ENCODE data around the gene GTF2F2.
"Not testable (repeated sequence)": the region's sequence is repeated elsewhere in the genome, so short reads cannot be mapped to it uniquely, and the experiment has no call there.

Gene GTF2F2

GRCh38 chr13:45215392-45216077 lies 95.2 kb downstream of the GTF2F2 start:
- no peak for DNase-seq (ENCODE audit: low read depth)

DNA sequence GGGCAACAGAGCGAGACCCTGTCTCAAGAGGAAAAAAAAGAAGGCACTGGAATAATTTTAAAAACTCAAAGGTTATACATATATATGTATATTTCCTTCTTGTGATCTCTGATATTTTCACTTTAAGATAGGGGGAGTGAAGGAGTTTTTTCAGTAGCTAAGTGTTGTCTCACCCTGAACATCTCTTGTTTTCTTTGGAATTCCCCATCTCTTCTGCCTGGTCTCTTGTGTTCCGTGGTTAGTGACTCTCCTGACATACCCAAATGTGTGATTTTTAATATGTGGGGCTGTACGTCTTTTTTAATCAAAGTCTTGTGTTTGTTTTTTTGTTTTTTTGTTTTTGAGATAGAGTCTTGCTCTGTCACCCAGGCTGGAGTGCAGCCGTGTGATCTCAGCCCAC lies 95.9 kb downstream of the GTF2F2 start:
- DNase-seq (ENCODE audit: low read depth): no peak

GRCh38 chr13:45218689-45219088 lies 98.4 kb downstream of the GTF2F2 start:
- no peak for DNase-seq (ENCODE audit: low read depth)

DNA sequence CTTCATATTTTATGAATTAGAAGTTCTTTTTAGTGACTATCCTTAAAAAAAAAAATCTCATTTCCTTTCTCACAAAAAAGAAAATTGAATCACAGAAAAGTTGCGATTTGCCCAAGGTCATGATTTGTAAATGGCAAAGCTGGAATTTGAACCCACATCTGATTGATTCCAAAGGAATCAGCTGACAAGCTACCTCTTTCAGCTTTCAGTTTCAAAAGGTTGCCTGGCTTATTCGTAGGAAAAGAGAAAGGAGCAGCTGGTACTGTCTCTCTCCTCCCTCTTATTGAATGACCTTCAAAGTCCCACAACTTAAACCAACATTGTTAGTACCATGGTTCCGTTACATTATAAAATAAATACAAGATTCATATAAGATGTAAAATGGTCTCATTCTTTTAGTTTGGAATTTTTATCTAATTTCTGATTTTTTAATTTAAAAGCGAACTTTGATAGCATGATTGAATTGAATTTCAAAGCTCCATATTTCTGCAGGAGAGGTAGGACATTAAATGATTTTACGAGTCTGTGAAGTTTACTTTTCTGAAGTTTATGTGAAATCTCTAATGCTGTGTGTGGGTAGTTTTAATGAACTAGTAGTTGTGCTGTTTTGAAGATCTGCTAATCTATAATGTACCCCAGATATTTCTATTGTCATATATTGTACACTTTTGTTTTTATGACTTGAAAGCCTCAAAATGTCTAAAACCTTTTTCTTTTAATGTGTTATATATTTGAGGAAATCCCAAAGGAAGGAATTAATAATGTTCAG lies 99.0 kb downstream of the GTF2F2 start:
- no peak for DNase-seq (ENCODE audit: low read depth)

- DNase-seq (ENCODE audit: low read depth): no peak
These were observed 99.6 kb downstream of the GTF2F2 start for GRCh38 chr13:45219938-45220375.

GRCh38 chr13:45220403-45220802 lies 100.1 kb downstream of the GTF2F2 start:
- no peak for DNase-seq (ENCODE audit: low read depth)

DNA sequence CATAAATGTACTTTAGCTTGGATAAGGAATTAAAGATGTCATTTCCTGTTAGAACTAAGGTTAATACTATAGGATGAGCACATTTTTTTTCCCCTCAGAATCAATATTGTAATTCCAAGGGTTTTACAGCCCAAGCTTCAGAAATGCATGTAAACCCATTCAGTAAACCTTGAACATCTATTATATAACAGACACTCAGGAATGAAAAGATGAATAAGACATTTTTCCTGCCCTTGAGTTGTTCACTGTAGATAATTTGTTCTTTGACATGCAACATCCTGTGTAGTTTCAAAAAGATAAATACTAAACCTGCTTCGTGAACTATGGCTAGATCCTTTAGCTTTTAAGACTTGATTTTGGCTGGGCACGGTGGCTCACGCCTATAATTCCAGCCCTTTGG lies 102.2 kb downstream of the GTF2F2 start:
- no peak for DNase-seq (ENCODE audit: low read depth)

DNA sequence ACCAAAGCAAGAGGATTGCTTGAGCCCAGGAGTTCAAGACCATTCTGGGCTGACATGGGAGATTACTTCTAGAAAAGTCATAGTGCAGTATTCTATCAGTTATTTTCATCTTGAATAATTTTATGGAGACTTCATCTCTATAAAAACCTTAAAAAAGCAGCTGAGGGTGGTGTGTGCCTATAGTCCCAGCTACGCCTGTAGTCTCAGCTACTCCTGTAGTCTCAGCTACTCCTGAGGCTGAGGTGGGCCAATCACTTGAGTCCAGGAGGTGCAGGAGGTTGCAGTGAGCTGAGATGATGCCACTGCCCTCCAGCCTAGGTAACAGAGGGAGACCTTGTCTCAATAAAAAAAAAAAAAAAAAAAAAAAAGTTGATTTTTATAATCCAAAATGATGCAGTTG lies 102.6 kb downstream of the GTF2F2 start:
- no peak for DNase-seq (ENCODE audit: low read depth)

DNA sequence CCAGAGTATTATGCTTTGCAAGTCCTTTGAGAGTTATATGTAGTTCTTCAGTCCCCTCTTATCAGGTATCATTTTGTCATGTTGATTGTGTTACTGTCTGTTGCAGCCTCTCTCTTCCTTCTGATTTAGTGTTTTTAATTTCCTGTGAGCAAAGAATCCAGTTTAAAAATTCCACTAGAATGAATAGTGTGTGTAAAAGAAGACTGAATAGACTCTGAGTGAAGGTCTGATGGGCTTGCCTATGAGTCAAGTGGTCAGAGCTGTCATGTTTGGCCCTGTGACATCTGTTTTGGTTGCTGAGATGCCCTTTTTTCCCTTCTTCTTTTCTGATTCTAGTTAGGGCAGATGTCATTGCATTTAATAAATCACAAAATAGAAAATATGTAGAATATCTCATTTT lies 103.9 kb downstream of the GTF2F2 start:
- no peak for DNase-seq (ENCODE audit: low read depth)

DNA sequence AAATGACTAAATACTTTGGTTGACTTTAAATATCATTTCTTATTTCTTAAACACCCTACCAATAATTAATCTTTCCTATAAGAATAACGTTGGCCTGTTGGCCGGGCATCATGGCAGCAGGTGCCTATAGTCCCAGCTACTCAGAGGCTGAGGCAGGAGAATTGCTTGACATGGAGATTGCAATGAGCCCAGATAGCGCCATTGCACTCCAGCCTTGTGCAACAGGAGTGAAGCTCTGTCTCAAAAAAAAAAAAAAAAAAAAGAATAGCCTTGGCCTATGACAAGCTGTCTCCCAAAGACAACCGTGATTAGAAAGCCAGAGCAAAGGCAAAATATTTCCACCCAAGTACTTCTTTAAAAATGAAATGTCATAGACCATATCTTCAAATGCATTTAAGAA lies 105.1 kb downstream of the GTF2F2 start:
- no peak for DNase-seq (ENCODE audit: low read depth)

DNA sequence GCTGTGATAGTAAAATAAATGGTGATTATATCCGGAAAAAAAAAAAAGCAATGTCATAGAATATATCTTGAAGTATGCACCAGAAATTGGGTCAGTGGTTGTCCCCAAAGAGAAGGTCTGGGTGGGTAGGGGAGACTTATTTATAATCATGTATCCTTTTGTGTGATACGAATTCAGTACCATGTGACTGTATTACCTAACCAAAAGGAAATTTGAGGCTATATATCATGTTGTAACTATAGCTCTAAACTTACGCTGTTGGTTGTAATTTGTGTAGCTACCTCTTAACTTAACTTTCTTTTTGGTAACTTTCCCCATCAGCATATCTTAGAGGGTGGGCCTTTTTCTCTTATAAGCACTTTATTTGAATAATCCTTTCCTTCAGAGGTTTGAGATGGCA lies 105.7 kb downstream of the GTF2F2 start:
- no peak for DNase-seq (ENCODE audit: low read depth)

GRCh38 chr13:45228002-45228401 lies 107.7 kb downstream of the GTF2F2 start:
- no peak for DNase-seq (ENCODE audit: low read depth)

DNA sequence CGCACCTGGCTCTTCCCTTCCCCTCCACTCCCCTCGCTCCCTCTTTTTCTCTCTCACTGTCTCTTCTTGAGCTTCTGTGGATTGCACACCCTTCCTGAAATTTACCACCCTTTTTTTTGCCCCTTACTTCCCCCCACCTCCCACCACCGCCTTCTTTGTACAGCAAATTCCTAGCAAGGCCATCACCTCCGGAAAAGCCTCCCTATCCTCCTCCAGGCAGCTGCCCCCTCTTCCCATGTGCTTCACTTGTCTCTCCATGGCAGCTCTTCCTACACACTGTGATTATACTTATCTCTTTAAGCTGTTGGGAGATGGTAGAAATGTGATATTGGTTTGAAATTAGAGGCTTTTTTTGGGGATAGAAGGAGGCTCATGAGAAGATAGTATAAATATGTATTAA lies 108.9 kb downstream of the GTF2F2 start:
- DNase-seq (ENCODE audit: low read depth): no peak

DNA sequence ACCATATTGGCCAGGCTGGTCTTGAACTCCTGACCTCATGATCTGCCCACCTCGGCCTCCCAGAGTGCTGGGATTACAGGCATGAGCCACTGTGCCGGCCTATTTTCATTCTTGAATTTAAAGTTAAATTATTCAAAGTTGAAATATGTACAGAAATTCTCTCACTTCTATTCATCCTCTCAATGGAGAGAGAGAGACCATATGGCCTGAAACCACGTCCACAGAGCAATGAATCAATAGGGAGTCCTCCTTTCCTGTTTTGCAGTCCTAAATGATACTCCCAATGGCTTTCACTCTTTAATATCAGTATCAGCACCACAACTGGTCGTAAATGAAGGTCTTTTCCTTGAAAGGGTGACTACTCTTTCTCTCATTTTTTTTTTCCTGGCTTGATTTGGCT lies 111.0 kb downstream of the GTF2F2 start:
- no peak for DNase-seq (ENCODE audit: low read depth)

DNA sequence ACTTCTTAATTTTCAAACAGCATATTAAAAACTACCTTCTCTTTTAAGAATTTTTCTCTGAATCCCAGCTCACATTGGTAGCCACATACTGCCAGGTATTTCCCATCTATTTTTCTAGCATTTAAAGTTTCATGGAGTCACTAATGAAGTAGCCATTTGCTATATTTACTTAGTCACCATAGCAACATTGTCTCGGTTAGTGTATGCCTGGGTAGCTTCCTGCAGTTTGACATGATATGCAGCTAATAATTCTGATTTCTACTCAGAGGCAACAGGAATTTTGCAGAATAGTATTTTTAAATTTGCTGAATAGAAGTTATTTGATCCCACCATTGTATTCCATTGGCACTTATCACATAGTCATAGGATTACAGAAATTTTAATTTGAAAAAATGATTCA lies 111.4 kb downstream of the GTF2F2 start:
- no peak for DNase-seq (ENCODE audit: low read depth)

DNA sequence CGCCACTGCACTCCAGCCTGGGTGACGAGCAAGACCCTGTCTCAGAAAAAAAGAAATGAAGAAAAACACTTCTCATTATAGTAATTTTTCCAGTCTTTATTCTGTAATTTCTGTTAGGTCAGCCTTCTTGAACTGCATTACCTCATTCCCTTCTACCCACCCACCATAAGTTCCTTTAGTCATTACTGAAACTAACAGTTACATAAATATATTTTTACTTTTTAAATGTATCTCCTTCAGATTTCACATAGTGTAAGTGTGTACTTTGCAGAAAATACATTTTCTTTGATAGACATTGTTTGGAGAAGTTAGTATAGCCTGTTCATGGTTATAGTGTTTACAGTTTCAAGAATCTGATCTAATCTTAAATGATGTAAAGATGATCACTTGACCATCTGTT lies 112.3 kb downstream of the GTF2F2 start:
- DNase-seq (ENCODE audit: low read depth): no peak

- DNase-seq (ENCODE audit: low read depth): no peak
These were observed 118.9 kb downstream of the GTF2F2 start for GRCh38 chr13:45238945-45239795.

DNA sequence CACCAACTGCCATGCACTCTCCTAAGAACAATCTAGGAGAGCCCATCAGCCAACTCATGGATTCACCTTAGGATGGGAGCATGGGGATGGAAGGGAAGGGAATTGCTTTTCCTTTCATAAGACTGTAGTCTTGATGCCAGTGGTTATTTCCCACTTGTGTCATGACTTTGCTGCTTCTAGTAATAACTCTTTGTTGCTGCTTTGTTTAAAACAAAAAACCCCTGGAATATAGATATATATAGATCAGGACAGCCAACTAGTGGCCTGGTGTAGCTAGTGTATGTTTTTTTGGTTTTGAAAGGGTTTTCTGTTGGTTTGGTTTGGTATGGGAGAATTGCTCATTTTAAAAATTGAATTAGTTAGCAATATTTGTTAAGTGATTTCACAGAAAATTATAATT lies 119.8 kb downstream of the GTF2F2 start:
- DNase-seq (ENCODE audit: low read depth): no peak

GRCh38 chr13:45242070-45242469 lies 121.8 kb downstream of the GTF2F2 start:
- DNase-seq (ENCODE audit: low read depth): no peak

GRCh38 chr13:45242524-45242923 lies 122.2 kb downstream of the GTF2F2 start:
- no peak for DNase-seq (ENCODE audit: low read depth)

GRCh38 chr13:45243077-45243476 lies 122.8 kb downstream of the GTF2F2 start:
- DNase-seq (ENCODE audit: low read depth): no peak

GRCh38 chr13:45244736-45245135 lies 124.4 kb downstream of the GTF2F2 start:
- DNase-seq (ENCODE audit: low read depth): not testable (repeated sequence)

DNA sequence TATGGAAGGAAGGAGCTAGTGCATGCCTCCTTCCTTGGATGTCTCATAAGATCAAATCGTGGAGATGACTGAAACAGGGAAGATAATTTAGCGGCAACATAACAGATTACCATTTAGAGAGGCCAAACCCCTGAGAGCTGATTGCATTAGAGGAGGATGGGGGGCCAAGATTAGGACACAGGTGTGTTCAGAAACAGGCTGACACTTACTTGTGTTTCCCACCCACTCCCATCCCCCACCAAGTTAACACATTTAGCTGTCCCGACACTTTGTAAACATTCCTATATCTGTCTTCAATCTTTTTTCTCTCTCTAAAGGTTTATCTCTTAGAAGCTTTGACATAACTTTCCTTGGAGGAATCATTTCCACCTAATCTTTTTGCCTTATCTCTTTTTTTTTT lies 129.4 kb downstream of the GTF2F2 start:
- DNase-seq (ENCODE audit: low read depth): no peak
